Embryonic facial prominence (tissue), 1 donor: ENCODE measurements around the gene JADE1.

Experiments used
- DNase-seq: peaks from one replicate; pipeline ENCODE4 v3.0.0-alpha.2; 2016; ENCODE audit errors: extremely low spot score

The JADE1 gene

GRCh38 chr4:128876200-128876599, 66.7 kb downstream of the JADE1 start:
- no peak for DNase-seq

GRCh38 chr4:128877934-128878333, 68.4 kb downstream of the JADE1 start:
- DNase-seq: no peak

DNA sequence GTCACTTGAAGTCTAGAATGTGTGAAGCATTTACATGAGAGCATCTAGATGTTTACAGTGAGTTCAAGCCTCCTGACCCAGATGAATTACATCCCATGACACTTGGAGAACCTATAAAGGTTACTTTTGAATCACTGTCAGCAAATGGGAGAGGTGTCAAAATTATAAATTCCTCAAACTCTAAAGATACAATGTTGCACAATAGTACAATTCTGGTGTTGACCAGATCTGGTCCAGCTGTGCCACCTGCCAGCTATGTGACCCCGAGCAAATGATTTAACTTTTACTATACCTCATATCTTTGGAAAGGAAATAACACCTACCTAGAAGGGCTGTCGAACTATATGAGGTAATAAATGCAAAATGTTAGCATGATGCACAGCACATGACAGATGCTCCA, 69.8 kb downstream of the JADE1 start:
- DNase-seq: no peak

- no peak for DNase-seq
Observed at GRCh38 chr4:128879971-128880370, 70.5 kb downstream of the JADE1 start.

- DNase-seq: no peak
Observed at GRCh38 chr4:128880662-128881061, 71.2 kb downstream of the JADE1 start.

- DNase-seq: no peak
Observed at GRCh38 chr4:128904821-128905220, 95.3 kb downstream of the JADE1 start.

GRCh38 chr4:128906581-128906980, 97.1 kb downstream of the JADE1 start:
- no peak for DNase-seq

GRCh38 chr4:128907981-128908380, 98.5 kb downstream of the JADE1 start:
- DNase-seq: no peak

- no peak for DNase-seq
Observed at GRCh38 chr4:128908735-128909134, 99.2 kb downstream of the JADE1 start.

DNA sequence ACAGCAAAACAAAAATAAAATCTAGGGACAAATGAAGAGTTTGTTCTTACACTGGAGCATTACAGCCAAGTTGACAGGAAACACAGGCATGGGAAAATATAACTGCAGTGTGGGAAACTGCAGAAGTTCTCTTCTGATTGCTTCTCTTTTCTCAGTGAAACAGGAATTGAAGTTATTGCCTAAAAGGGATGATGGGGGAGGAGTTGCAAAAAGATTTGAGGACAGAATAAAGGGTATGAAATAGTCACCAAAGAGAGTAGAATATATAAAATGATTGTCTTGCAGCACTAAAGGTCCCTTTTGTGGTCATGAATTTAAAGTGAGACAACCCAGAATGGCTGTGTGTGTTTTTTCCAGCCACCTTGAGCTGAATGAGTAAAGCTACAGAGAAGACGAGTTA, 103.7 kb downstream of the JADE1 start:
- no peak for DNase-seq

DNA sequence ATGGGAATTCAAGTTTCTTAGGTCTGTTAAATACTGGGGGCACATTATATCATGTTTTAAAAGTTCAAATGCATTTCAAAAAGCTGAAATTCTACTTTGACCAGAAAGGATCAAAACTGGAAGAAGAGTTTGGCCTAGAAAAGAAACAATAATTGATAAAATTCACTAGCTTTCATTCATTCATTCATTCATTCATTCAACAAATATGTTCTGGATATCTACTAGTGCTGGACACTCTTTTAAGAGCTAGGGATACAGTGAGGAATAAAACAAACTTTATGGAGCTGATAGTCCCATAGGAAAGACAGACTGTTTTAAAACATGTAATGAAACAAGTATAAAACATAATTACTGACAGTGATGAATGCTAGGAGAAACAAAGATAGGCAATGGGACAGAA, 106.0 kb downstream of the JADE1 start:
- DNase-seq: no peak

GRCh38 chr4:128916832-128917231, 107.3 kb downstream of the JADE1 start:
- DNase-seq: no peak

GRCh38 chr4:128917781-128918180, 108.3 kb downstream of the JADE1 start:
- no peak for DNase-seq

GRCh38 chr4:128921954-128922353, 112.5 kb downstream of the JADE1 start:
- DNase-seq: no peak
